ENCODE data around the gene MRPL58. TPM values are rescaled to one million over a fixed set of nuclear protein-coding genes. Genes with fewer than 3 reads are reported as not detected.
A peak's percentile ranks its signal among the peaks of the same experiment; 100 is the strongest.

Gene MRPL58
- total RNA-seq, 4 donors from 2014 or later, result 18.2 to 26.4 (median 20.8) TPM

DNA sequence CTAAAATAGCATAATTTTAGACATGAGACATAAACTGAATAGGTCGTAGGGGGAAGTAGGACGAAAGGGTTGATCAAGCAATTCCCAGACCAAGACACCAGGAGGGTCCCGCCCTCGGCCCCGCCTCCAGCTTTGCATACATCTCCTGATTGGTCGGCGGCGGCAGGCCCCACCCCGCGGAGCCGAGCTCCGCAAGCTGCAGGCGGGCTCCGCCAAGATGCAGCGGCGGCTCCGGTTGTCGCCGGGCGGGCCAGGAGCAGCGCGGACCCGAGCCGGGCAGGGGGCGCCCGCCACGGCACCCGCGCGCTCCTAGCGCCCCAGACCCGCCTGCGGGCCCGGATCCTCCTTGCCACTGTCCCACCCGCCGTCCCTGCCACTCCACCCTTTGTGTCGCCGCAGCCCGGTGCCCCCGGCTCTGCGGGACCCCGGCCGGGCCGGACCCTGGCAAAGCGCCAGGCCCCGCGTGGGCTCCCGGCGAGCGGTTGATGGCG is 25.0 kb upstream of the MRPL58 start, which contains the start of gene CDR2L:
Gene CDR2L (plus strand): TSS at position 215 of the 491 bp plus-strand sequence. CDS start 412 bp downstream, outside the sequence.
- peak; percentile 97 for DNase-seq
- Histone ChIP-seq H3K4me3 (peak within 1 kb of the TSS; percentile 78 to 83), H3K4me1 (peaks cover 0 to 3% of the 10 kb centered on the region in 2 donors), H3K36me3 (no peaks in the 10 kb centered on the region), H3K9me3 (no peaks in the 10 kb centered on the region), H3K27ac (peak within 1 kb of the TSS; percentile 93 to 98), H3K27me3 (no peaks in the 10 kb centered on the region)
- intact Hi-C loops (cut with DNase I; ENCODE audit: low total_unique reads), result no loop called here
- TF ChIP-seq POLR2A (IDR thresholded peaks at IDR 0.05), result peak; percentile 97 to 98
- TF ChIP-seq, protein P1, sequence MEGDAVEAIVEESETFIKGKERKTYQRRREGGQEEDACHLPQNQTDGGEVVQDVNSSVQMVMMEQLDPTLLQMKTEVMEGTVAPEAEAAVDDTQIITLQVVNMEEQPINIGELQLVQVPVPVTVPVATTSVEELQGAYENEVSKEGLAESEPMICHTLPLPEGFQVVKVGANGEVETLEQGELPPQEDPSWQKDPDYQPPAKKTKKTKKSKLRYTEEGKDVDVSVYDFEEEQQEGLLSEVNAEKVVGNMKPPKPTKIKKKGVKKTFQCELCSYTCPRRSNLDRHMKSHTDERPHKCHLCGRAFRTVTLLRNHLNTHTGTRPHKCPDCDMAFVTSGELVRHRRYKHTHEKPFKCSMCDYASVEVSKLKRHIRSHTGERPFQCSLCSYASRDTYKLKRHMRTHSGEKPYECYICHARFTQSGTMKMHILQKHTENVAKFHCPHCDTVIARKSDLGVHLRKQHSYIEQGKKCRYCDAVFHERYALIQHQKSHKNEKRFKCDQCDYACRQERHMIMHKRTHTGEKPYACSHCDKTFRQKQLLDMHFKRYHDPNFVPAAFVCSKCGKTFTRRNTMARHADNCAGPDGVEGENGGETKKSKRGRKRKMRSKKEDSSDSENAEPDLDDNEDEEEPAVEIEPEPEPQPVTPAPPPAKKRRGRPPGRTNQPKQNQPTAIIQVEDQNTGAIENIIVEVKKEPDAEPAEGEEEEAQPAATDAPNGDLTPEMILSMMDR (IDR thresholded peaks at IDR 0.05), result peak in 1 of 4 experiments; percentile 23

DNA sequence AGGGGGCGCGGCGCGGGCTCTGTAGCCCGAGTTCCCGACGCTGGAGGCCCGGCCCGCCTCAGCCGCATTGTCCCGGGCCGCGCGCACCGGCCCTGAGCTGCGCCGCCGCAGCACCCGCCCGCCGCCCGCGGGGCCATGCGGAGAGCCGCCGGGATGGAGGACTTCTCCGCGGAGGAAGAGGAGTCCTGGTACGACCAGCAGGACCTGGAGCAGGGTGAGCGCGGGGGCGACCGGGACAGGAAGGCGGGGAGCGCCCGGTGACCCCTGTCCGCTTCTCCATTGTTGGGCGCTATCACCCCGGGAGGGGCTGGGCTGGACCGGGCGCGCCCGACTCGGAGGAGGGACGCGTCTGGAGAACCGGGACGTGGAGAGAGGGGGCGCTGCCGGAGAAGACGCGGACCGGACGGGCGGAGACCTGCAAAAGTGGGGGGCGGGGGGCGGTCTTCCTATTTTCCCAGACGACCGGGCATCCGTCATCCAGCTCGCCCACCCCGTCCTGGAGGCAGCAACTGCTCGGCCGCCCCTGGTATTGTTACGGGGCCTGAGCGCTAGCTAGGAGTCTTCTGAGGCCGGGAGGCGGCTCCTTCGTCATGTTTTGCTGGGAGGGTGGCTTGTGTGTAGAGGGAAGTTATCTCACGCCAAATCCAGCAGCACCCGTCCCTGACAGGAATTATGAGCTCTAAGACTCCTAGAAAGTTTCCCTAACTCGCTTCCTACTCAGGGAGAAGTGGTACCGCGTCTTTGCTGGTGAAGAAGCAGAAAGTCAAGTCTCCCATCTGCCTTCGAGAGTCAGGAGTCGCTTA is 24.4 kb upstream of the MRPL58 start:
- Histone ChIP-seq H3K9me3 (no peaks in the 10 kb centered on the region), H3K27ac (peak overlapping the region; percentile 93 to 98), H3K4me1 (peaks cover 0 to 3% of the 10 kb centered on the region in 2 donors), H3K4me3 (peak overlapping the region; percentile 78 to 83), H3K36me3 (no peaks in the 10 kb centered on the region), H3K27me3 (no peaks in the 10 kb centered on the region)
- peak; percentile 86 to 93 for DNase-seq
- peak; percentile 16 to 18 for TF ChIP-seq POLR2A (IDR thresholded peaks at IDR 0.05)
- TF ChIP-seq, protein P1 (IDR thresholded peaks at IDR 0.05), result peak; percentile 53 to 70 (median 60)
- intact Hi-C loops (cut with DNase I; ENCODE audit: low total_unique reads), result no loop called here

DNA sequence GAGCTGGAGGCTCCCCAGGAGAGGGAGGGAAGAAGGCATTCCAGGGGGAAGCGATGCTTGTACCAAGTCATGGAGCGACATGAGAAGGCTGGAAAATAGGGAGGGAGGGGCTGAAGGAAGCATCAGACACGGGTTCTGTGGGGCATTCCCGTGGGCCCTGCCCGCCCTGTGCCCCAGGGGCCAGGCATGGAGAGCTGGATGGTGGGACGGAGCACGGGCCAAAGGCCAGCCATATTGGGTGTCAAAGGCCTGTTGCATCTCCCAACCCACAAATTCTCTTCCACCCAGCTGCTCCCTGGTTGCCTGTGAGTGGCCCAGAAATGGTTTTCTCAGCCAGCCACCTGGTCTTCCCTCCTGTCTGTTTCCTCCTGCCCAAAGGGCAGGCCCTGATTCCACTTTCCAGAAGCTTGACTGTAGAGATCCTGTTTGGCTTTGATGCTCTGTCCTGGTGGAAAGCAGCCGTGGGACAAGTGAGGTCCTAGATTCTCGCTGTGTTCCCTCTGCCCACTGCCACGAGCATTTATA is 21.8 kb upstream of the MRPL58 start:
- DNase-seq, result no peak
- Histone ChIP-seq H3K27ac (no peak overlapping the region), H3K4me3 (no peak overlapping the region), H3K36me3 (no peaks in the 10 kb centered on the region), H3K4me1 (peaks cover 0 to 3% of the 10 kb centered on the region in 2 donors), H3K27me3 (no peaks in the 10 kb centered on the region), H3K9me3 (no peaks in the 10 kb centered on the region)
- intact Hi-C loops (cut with DNase I; ENCODE audit: low total_unique reads), result no loop called here
- TF ChIP-seq, protein P1 (IDR thresholded peaks at IDR 0.05), result no peak
- TF ChIP-seq POLR2A (IDR thresholded peaks at IDR 0.05), result no peak

DNA sequence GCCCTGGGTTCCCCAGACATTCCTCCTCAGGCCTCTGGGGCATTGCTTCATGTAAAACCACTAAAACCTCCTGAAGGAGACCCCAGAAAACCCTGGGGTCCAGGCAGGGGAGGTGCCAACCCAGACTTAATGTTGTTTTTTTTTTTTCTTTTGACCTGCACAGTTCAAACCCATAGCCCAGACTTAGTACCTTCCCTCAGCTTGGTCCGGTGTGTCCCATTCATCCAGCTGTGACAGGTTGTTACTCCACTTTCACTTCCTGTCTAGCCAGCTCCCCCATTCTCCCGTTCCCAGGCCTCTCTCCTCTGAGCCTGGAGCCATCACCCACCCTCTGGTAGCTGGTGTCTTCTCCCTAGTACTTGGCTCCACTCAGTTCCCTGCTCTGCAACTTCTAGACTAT is 20.2 kb upstream of the MRPL58 start:
- Histone ChIP-seq H3K9me3 (no peaks in the 10 kb centered on the region), H3K36me3 (no peaks in the 10 kb centered on the region), H3K27ac (peak overlapping the region in 1 of 2 donors; percentile 7), H3K4me3 (no peak overlapping the region), H3K27me3 (no peaks in the 10 kb centered on the region), H3K4me1 (no peaks in the 10 kb centered on the region)
- no peak for DNase-seq
- intact Hi-C loops (cut with DNase I; ENCODE audit: low total_unique reads), result no loop called here
- no peak for TF ChIP-seq POLR2A (IDR thresholded peaks at IDR 0.05)
- TF ChIP-seq, protein P1 (IDR thresholded peaks at IDR 0.05), result no peak

DNA sequence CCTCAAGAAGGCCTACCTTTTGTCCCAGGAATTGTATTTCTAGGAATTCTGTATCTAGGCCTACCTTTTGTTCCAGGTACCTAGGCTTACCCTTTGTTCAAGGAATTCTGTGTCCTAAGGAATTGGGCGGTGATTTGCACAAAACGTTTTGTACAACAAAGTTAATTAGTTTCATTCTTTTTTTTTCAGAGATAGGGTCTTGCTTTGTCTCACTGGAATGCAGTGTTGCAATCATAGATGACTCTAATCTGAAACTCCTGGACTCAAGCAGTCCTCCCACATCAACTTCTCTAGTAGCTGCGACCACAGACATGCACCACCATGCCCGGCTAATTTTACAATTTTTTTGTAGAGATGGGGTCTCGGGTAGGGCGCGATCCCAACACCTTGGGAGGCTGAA is 18.0 kb upstream of the MRPL58 start:
- no peak for TF ChIP-seq POLR2A (IDR thresholded peaks at IDR 0.05)
- TF ChIP-seq, protein P1 (IDR thresholded peaks at IDR 0.05), result no peak
- no peak for DNase-seq
- Histone ChIP-seq H3K27me3 (no peaks in the 10 kb centered on the region), H3K27ac (peak overlapping the region; percentile 33 to 54), H3K4me3 (no peak overlapping the region), H3K4me1 (no peaks in the 10 kb centered on the region), H3K36me3 (no peaks in the 10 kb centered on the region), H3K9me3 (no peaks in the 10 kb centered on the region)
- intact Hi-C loops (cut with DNase I; ENCODE audit: low total_unique reads), result no loop called here
